GM12864 (cell line): ENCODE data around the gene ZBTB16.
A peak's percentile ranks its signal among the peaks of the same experiment; 100 is the strongest.

Source experiments
- DNase-seq: peaks from one replicate; pipeline ENCODE4 v3.0.0-alpha.2; 2011; ENCODE audit warnings: low read depth
- H3K4me3 ChIP-seq: 2 replicates; pipeline ENCODE4 v1.5.1; 2011; ENCODE audit warnings: mild to moderate bottlenecking, low read depth, low read length, control low read depth
- CTCF ChIP-seq: IDR thresholded peaks from 2 replicates; pipeline ENCODE4 v1.5.1; 2011; ENCODE audit warnings: low read depth, mild to moderate bottlenecking, moderate library complexity, low read length, control low read depth, inconsistent platforms; ENCODE audit errors: missing control alignments

Gene ZBTB16

GRCh38 chr11:114070464-114071139, 11.1 kb downstream of the ZBTB16 start:
- no peak for TF ChIP-seq CTCF
- no peak for DNase-seq
- no peak overlapping the region for H3K4me3 ChIP-seq

- no peak for DNase-seq
- no peak for TF ChIP-seq CTCF
- H3K4me3 ChIP-seq, result no peak overlapping the region
Observed at GRCh38 chr11:114073007-114073827, 13.7 kb downstream of the ZBTB16 start.

GRCh38 chr11:114073828-114074381, 14.4 kb downstream of the ZBTB16 start:
- no peak overlapping the region for H3K4me3 ChIP-seq
- no peak for DNase-seq
- TF ChIP-seq CTCF, result no peak

GRCh38 chr11:114074546-114075343, 15.2 kb downstream of the ZBTB16 start:
- H3K4me3 ChIP-seq, result no peak overlapping the region

GRCh38 chr11:114075344-114075610, 15.8 kb downstream of the ZBTB16 start:
- DNase-seq, result no peak
- TF ChIP-seq CTCF, result no peak
- no peak overlapping the region for H3K4me3 ChIP-seq

More at GRCh38 chr11:114074546-114075343, 15.2 kb downstream of the ZBTB16 start:
- TF ChIP-seq CTCF, result no peak
- DNase-seq, result no peak

- TF ChIP-seq CTCF, result peak; percentile 62
- DNase-seq, result no peak
- H3K4me3 ChIP-seq, result no peak overlapping the region
Observed at GRCh38 chr11:114075891-114076441, 16.5 kb downstream of the ZBTB16 start.
